Mammary epithelial cell (primary cell): ENCODE measurements around the gene SDK1.

ENCODE experiments used
- EZH2 ChIP-seq: IDR thresholded peaks from 2 replicates; pipeline ENCODE4 v1.6.1; 2012; ENCODE audit warnings: low read length, inconsistent platforms, borderline replicate concordance
- TF ChIP-seq, protein P1 (sequence below), 2 donors: IDR thresholded peaks in 1 of 2; conservative IDR thresholded peaks in 1 of 2; 2 replicates each; pipeline ENCODE4 v1.5.1; 2011 to 2012; ENCODE audit warnings: inconsistent platforms in 2 of 2, low read length in 2 of 2, mild to moderate bottlenecking in 2 of 2, control low read depth in 1 of 2, low read depth in 1 of 2; ENCODE audit not compliant: insufficient read depth in 1 of 2; ENCODE audit errors: extremely low read depth in 1 of 2

- TF ChIP-seq, protein P1, sequence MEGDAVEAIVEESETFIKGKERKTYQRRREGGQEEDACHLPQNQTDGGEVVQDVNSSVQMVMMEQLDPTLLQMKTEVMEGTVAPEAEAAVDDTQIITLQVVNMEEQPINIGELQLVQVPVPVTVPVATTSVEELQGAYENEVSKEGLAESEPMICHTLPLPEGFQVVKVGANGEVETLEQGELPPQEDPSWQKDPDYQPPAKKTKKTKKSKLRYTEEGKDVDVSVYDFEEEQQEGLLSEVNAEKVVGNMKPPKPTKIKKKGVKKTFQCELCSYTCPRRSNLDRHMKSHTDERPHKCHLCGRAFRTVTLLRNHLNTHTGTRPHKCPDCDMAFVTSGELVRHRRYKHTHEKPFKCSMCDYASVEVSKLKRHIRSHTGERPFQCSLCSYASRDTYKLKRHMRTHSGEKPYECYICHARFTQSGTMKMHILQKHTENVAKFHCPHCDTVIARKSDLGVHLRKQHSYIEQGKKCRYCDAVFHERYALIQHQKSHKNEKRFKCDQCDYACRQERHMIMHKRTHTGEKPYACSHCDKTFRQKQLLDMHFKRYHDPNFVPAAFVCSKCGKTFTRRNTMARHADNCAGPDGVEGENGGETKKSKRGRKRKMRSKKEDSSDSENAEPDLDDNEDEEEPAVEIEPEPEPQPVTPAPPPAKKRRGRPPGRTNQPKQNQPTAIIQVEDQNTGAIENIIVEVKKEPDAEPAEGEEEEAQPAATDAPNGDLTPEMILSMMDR (conservative IDR thresholded peaks at IDR 0.05 in 1 of 2, IDR thresholded peaks at IDR 0.05 in 1 of 2; ENCODE audit: extremely low read depth in 1 of 2, insufficient read depth in 1 of 2, low read depth in 1 of 2, low read length in 2 of 2): no peak
- no peak for TF ChIP-seq EZH2
Measured at GRCh38 chr7:3683546-3684539, 382.8 kb downstream of the SDK1 start.
